HG03457 (cell line): ENCODE measurements around the gene FKBP7.
"Not testable (repeated sequence)": the region's sequence is repeated elsewhere in the genome, so short reads cannot be mapped to it uniquely, and the experiment has no call there.

ENCODE experiments used
- ATAC-seq: cut with Tn5 transposase; IDR thresholded peaks from one replicate; pipeline ENCODE4 v1.9.1; 2021; ENCODE audit warnings: moderate number of reproducible peaks; ENCODE audit not compliant: unreplicated experiment

FKBP7 gene

GRCh38 chr2:178478439-178479274 lies at the start of gene FKBP7:
Gene FKBP7 (minus strand): TSS chr2:178478600. CDS start chr2:178478499, 101 bp downstream.
- peak; percentile 35 for ATAC-seq

- no peak for ATAC-seq
These were observed 49.2 kb upstream of the FKBP7 start for GRCh38 chr2:178527592-178527991.

- ATAC-seq, result no peak
These were observed 47.9 kb upstream of the FKBP7 start for GRCh38 chr2:178526256-178526655.

- ATAC-seq, result not testable (repeated sequence)
These were observed 47.1 kb upstream of the FKBP7 start for GRCh38 chr2:178525460-178525859.

GRCh38 chr2:178525010-178525409 lies 46.6 kb upstream of the FKBP7 start:
- not testable (repeated sequence) for ATAC-seq

GRCh38 chr2:178523596-178524134 lies 45.3 kb upstream of the FKBP7 start:
- no peak for ATAC-seq

- peak; percentile 88 for ATAC-seq
These were observed 44.7 kb upstream of the FKBP7 start for GRCh38 chr2:178522950-178523595.

GRCh38 chr2:178521304-178522150 lies 43.1 kb upstream of the FKBP7 start:
- no peak for ATAC-seq

GRCh38 chr2:178517496-178517895 lies 39.1 kb upstream of the FKBP7 start:
- no peak for ATAC-seq

GRCh38 chr2:178514664-178515063 lies 36.3 kb upstream of the FKBP7 start:
- no peak for ATAC-seq

GRCh38 chr2:178513876-178514275 lies 35.5 kb upstream of the FKBP7 start:
- no peak for ATAC-seq

GRCh38 chr2:178512484-178512883 lies 34.1 kb upstream of the FKBP7 start:
- no peak for ATAC-seq

- no peak for ATAC-seq
These were observed 32.0 kb upstream of the FKBP7 start for GRCh38 chr2:178510384-178510783.

- no peak for ATAC-seq
These were observed 30.2 kb upstream of the FKBP7 start for GRCh38 chr2:178508646-178509045.

GRCh38 chr2:178506949-178507348 lies 28.5 kb upstream of the FKBP7 start:
- no peak for ATAC-seq

- no peak for ATAC-seq
These were observed 28.1 kb upstream of the FKBP7 start for GRCh38 chr2:178506524-178506923.

GRCh38 chr2:178506101-178506500 lies 27.7 kb upstream of the FKBP7 start:
- ATAC-seq, result no peak

- no peak for ATAC-seq
These were observed 24.4 kb upstream of the FKBP7 start for GRCh38 chr2:178502751-178503150.

- no peak for ATAC-seq
These were observed 21.2 kb upstream of the FKBP7 start for GRCh38 chr2:178499640-178500039.

- ATAC-seq, result no peak
These were observed 19.7 kb upstream of the FKBP7 start for GRCh38 chr2:178498137-178498536.

- ATAC-seq, result no peak
These were observed 17.6 kb upstream of the FKBP7 start for GRCh38 chr2:178496049-178496448.
